Bronchial epithelial cell (primary cell): ENCODE measurements around the gene ACO1. TPM values are rescaled to one million over a fixed set of nuclear protein-coding genes. Genes with fewer than 3 reads are reported as not detected.
A peak's percentile ranks its signal among the peaks of the same experiment; 100 is the strongest.

Experiments
- DNase-seq: peaks from one replicate; pipeline ENCODE4 v3.0.0-alpha.2; 2010; ENCODE audit warnings: low read depth
- FAIRE-seq: peaks from 2 replicates; lab custom pipeline; 2011; peaks lifted over from hg19 to GRCh38; lab: Jason Lieb, UNC
- H3K27me3 ChIP-seq: 2 replicates; pipeline ENCODE4 v1.5.1; 2011; ENCODE audit warnings: low read length; ENCODE audit not compliant: control insufficient read depth, insufficient read depth
- H3K36me3 ChIP-seq: 2 replicates; pipeline ENCODE4 v1.5.1; 2011; ENCODE audit warnings: low read length; ENCODE audit not compliant: control insufficient read depth, insufficient read depth
- H3K4me3 ChIP-seq: 2 replicates; pipeline ENCODE4 v1.5.1; 2011; ENCODE audit warnings: mild to moderate bottlenecking, low read depth, low read length, control low read depth
- CTCF ChIP-seq: IDR thresholded peaks from 2 replicates; pipeline ENCODE4 v1.5.1; 2011; ENCODE audit warnings: mild to moderate bottlenecking, moderate library complexity, low read length, control low read depth, inconsistent platforms; ENCODE audit not compliant: insufficient read depth, severe bottlenecking
- total RNA-seq: library from RNA; depleted of rRNA; stranded (reverse); fragments of >200 nt; gene quantifications from 2 replicates; pipeline ENCODE4 v1.2.1, GENCODE V29; 2014

The ACO1 gene
- total RNA-seq, 1 donor from 2014 or later, result 11.8 TPM

GRCh38 chr9:32395510-32396216 lies 11.2 kb downstream of the ACO1 start:
- no peaks in the 10 kb centered on the region for H3K36me3 ChIP-seq
- no peaks in the 10 kb centered on the region for H3K27me3 ChIP-seq
- peak; percentile 85 for DNase-seq
- no peak overlapping the region for H3K4me3 ChIP-seq
- TF ChIP-seq CTCF, result no peak
- no peak for FAIRE-seq

- no peak for DNase-seq
- no peak for FAIRE-seq
- TF ChIP-seq CTCF, result no peak
- Histone ChIP-seq H3K36me3 (no peaks in the 10 kb centered on the region), H3K4me3 (no peak overlapping the region), H3K27me3 (no peaks in the 10 kb centered on the region)
Measured at GRCh38 chr9:32398207-32398606, 13.8 kb downstream of the ACO1 start.

- no peak overlapping the region for H3K4me3 ChIP-seq
- FAIRE-seq (no peak), DNase-seq (no peak)
- no peaks in the 10 kb centered on the region for H3K36me3 ChIP-seq
- H3K27me3 ChIP-seq, result no peaks in the 10 kb centered on the region
- TF ChIP-seq CTCF, result no peak
Measured at GRCh38 chr9:32399110-32399815, 14.8 kb downstream of the ACO1 start.

- TF ChIP-seq CTCF, result no peak
- H3K36me3 ChIP-seq, result no peaks in the 10 kb centered on the region
- FAIRE-seq (no peak), DNase-seq (no peak)
- H3K27me3 ChIP-seq, result no peaks in the 10 kb centered on the region
- H3K4me3 ChIP-seq, result no peak overlapping the region
Measured at GRCh38 chr9:32401488-32401887, 17.0 kb downstream of the ACO1 start.

GRCh38 chr9:32403567-32404260 lies 19.3 kb downstream of the ACO1 start:
- peaks cover 2% of the 10 kb centered on the region for H3K36me3 ChIP-seq
- no peaks in the 10 kb centered on the region for H3K27me3 ChIP-seq
- FAIRE-seq, result no peak
- no peak for TF ChIP-seq CTCF
- no peak overlapping the region for H3K4me3 ChIP-seq
- DNase-seq, result no peak
